ENCODE measurements around the gene HLA-DRB5. TPM values are rescaled to one million over a fixed set of nuclear protein-coding genes. Genes with fewer than 3 reads are reported as not detected.

Gene HLA-DRB5
- total RNA-seq, 4 donors from 2014 or later = 0.76 to 171 (median 107) TPM; not detected in 1

- DNase-seq = no peak
- intact Hi-C loops (cut with DNase I; ENCODE audit: low total_unique reads) = no loop called here
- Histone ChIP-seq H3K27me3 (no peaks in the 10 kb centered on the region), H3K4me3 (no peak overlapping the region), H3K36me3 (no peaks in the 10 kb centered on the region), H3K4me1 (no peaks in the 10 kb centered on the region), H3K9me3 (no peaks in the 10 kb centered on the region), H3K27ac (no peak overlapping the region)
- TF ChIP-seq, protein P1, sequence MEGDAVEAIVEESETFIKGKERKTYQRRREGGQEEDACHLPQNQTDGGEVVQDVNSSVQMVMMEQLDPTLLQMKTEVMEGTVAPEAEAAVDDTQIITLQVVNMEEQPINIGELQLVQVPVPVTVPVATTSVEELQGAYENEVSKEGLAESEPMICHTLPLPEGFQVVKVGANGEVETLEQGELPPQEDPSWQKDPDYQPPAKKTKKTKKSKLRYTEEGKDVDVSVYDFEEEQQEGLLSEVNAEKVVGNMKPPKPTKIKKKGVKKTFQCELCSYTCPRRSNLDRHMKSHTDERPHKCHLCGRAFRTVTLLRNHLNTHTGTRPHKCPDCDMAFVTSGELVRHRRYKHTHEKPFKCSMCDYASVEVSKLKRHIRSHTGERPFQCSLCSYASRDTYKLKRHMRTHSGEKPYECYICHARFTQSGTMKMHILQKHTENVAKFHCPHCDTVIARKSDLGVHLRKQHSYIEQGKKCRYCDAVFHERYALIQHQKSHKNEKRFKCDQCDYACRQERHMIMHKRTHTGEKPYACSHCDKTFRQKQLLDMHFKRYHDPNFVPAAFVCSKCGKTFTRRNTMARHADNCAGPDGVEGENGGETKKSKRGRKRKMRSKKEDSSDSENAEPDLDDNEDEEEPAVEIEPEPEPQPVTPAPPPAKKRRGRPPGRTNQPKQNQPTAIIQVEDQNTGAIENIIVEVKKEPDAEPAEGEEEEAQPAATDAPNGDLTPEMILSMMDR (IDR thresholded peaks at IDR 0.05) = no peak
- TF ChIP-seq POLR2A (IDR thresholded peaks at IDR 0.05) = no peak
Measured at GRCh38 chr6:32568561-32568960, 38.5 kb upstream of the HLA-DRB5 start.

DNA sequence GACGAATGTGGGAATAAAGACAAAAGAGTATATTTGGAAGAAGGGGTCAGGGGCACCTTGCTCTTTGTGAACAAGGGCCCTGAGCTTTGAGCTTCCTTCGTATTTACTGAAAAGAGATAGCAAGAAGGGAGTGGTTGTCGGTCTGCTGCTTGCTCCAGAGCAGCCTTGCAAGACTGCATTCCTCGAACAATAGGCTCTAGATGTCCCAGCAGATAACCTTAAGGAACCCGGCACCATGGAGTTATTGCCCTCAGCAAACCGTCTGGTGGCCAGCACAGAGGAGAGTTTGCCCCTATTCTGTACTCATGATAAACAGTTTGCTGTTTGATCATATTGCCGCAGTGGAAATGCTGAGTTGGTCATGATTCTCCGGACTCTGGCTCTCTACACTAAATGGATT is 36.9 kb upstream of the HLA-DRB5 start:
- no peaks in the 10 kb centered on the region for H3K4me1 ChIP-seq
- H3K36me3 ChIP-seq = no peaks in the 10 kb centered on the region
- no peak for DNase-seq
- H3K4me3 ChIP-seq = no peak overlapping the region
- H3K9me3 ChIP-seq = no peaks in the 10 kb centered on the region
- intact Hi-C loops (cut with DNase I; ENCODE audit: low total_unique reads) = no loop called here
- TF ChIP-seq, protein P1 (IDR thresholded peaks at IDR 0.05) = no peak
- TF ChIP-seq POLR2A (IDR thresholded peaks at IDR 0.05) = no peak
- H3K27me3 ChIP-seq = no peaks in the 10 kb centered on the region
- H3K27ac ChIP-seq = no peak overlapping the region

DNA sequence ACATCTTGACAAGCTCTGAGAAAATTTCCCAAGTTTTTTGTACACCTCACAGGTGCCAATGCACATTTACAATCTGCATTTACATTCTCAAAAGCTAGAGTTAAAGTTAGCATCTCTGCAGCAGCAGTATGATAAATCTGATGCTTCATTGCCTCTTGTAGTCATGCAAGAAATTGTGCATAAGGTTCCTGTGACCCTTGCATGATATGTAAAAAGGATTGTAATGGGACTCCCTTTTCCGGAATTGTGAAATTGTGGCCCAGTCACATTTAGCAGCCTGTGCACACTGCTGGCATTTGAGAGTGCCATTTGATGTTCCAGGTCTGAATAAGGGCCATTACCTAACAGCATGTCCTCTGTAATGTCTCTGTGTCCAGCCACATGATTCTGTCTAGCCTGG is 35.4 kb upstream of the HLA-DRB5 start:
- Histone ChIP-seq H3K4me3 (no peak overlapping the region), H3K4me1 (no peaks in the 10 kb centered on the region), H3K9me3 (no peaks in the 10 kb centered on the region), H3K27me3 (no peaks in the 10 kb centered on the region), H3K36me3 (no peaks in the 10 kb centered on the region), H3K27ac (no peak overlapping the region)
- TF ChIP-seq, protein P1 (IDR thresholded peaks at IDR 0.05) = no peak
- no peak for TF ChIP-seq POLR2A (IDR thresholded peaks at IDR 0.05)
- intact Hi-C loops (cut with DNase I; ENCODE audit: low total_unique reads) = no loop called here
- no peak for DNase-seq

GRCh38 chr6:32562940-32563339 is 32.9 kb upstream of the HLA-DRB5 start:
- DNase-seq = no peak
- intact Hi-C loops (cut with DNase I; ENCODE audit: low total_unique reads) = no loop called here
- no peak for TF ChIP-seq POLR2A (IDR thresholded peaks at IDR 0.05)
- TF ChIP-seq, protein P1 (IDR thresholded peaks at IDR 0.05) = no peak

DNA sequence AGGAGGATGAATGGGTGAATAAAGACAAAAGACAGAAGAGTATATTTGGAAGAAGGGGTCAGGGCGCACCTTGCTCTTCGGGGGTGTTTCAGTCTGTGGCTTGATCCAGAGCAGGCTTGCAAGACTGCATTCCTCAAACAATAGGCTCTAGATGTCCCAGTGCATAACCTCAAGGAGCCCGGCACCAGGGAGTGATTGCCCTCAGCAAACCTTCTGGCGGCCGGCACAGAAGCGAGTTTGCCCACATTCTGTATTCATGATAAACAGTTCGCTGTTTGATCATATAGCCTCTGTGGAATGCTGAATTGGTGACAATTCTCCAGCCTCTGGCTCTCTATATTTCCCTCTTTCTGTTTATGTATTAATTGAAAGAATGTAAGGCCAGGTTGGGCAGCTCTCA is 29.7 kb upstream of the HLA-DRB5 start:
- H3K4me1 ChIP-seq = no peaks in the 10 kb centered on the region
- H3K4me3 ChIP-seq = no peak overlapping the region
- H3K36me3 ChIP-seq = no peaks in the 10 kb centered on the region
- intact Hi-C loops (cut with DNase I; ENCODE audit: low total_unique reads) = no loop called here
- no peak overlapping the region for H3K27ac ChIP-seq
- no peak for DNase-seq
- TF ChIP-seq POLR2A (IDR thresholded peaks at IDR 0.05) = no peak
- TF ChIP-seq, protein P1 (IDR thresholded peaks at IDR 0.05) = no peak
- no peaks in the 10 kb centered on the region for H3K9me3 ChIP-seq
- no peaks in the 10 kb centered on the region for H3K27me3 ChIP-seq

More at GRCh38 chr6:32562940-32563339, 32.9 kb upstream of the HLA-DRB5 start:
- no peaks in the 10 kb centered on the region for H3K4me1 ChIP-seq
- no peak overlapping the region for H3K4me3 ChIP-seq
- H3K36me3 ChIP-seq = no peaks in the 10 kb centered on the region
- no peaks in the 10 kb centered on the region for H3K27me3 ChIP-seq
- H3K9me3 ChIP-seq = no peaks in the 10 kb centered on the region
- no peak overlapping the region for H3K27ac ChIP-seq

All from uterus (tissue), 4 donors.